HG02642 (cell line): ENCODE measurements around the gene EPS8L1.

Experiments
- ATAC-seq: cut with Tn5 transposase; IDR thresholded peaks from one replicate; pipeline ENCODE4 v1.9.1; 2021; ENCODE audit warnings: mild to moderate bottlenecking; ENCODE audit not compliant: unreplicated experiment, poor library complexity

The EPS8L1 gene

GRCh38 chr19:55112777-55113569 is 37.3 kb downstream of the EPS8L1 start:
- ATAC-seq, result no peak

DNA sequence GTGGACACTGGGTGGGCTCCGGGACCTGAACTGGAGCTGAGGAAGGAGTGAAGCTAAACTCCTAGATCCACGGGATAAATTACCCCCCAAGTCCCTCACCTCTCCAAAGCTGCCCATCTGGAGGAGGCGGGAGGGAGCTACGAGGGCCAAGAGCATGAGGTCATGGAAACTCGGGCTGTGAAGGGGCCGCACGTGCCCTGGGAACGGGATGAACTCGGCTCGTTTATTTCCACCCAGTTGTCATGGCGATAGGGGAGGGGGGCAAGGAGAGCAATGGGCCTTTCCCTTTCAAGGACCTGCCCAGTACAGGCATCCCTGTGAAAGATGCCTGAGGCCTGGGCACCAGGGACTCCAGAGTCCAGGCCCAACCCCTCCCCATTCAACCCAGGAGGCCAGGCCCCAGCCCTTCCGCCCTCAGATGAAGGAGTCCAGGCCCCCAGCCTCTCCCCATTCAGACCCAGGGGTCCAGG is 37.9 kb downstream of the EPS8L1 start:
- no peak for ATAC-seq

GRCh38 chr19:55114566-55115145 is 39.0 kb downstream of the EPS8L1 start:
- ATAC-seq, result no peak

GRCh38 chr19:55115446-55116065 is 39.9 kb downstream of the EPS8L1 start:
- no peak for ATAC-seq

GRCh38 chr19:55116232-55116858 is 40.7 kb downstream of the EPS8L1 start:
- no peak for ATAC-seq

- peak; percentile 0 for ATAC-seq
Observed at GRCh38 chr19:55116859-55117662, 41.4 kb downstream of the EPS8L1 start, which contains the start of gene PPP1R12C. TSS of gene PPP1R12C (minus strand) at chr19:55117637. CDS start at chr19:55117543, 94 bp downstream.

DNA sequence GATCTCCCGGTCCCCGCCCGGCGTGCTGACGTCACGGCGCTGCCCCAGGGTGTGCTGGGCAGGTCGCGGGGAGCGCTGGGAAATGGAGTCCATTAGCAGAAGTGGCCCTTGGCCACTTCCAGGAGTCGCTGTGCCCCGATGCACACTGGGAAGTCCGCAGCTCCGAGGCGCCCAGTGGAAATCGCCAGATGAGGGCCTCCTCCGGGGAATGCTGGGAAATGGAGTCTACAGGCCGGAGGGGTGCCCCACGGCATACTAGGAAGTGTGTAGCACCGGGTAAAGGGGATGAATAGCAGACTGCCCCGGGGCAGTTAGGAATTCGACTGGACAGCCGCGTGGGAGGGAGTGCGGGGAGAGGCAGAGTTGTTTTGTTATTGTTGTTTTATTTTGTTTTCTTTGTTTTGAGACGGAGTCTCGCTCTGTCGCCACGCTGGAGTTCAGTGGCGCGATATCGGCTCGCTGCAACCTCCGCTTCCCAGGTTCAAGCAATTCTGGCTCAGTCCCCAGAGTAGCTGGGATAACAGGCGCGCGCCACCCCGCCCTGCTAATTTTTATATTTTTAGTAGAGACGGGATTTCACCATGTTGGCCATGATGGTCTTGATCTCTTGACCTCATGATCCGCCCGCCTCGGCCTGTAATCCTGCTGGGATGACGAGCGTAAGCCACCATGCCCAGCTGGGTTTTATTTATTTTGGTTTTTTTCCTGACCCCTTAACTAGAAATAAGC is 42.2 kb downstream of the EPS8L1 start:
- ATAC-seq, result peak; percentile 91

- no peak for ATAC-seq
Observed at GRCh38 chr19:55118401-55118991, 42.8 kb downstream of the EPS8L1 start.

DNA sequence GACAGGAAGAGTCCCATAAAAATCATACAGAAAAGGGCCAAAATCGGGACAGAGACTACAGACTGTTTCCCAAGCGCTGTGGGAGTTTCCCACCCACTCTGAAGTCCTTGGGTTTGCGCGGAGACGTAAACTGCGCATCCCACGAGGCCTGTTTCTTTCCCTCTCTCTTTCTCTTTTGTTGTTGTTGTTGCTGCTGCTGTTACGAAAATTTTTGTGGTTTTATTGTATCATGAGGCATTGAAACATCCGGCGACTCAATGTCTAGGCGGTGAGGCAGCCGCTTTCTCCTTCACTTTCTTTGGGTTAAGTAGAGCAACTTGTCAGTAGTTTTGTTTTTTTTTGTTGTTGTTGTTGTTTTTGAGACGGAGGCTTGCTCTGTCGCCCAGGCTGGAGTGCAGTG is 43.4 kb downstream of the EPS8L1 start:
- ATAC-seq, result no peak

- no peak for ATAC-seq
Observed at GRCh38 chr19:55131421-55131820, 55.8 kb downstream of the EPS8L1 start.

- no peak for ATAC-seq
Observed at GRCh38 chr19:55132453-55133129, 56.9 kb downstream of the EPS8L1 start.

- no peak for ATAC-seq
Observed at GRCh38 chr19:55133639-55134444, 58.2 kb downstream of the EPS8L1 start.

DNA sequence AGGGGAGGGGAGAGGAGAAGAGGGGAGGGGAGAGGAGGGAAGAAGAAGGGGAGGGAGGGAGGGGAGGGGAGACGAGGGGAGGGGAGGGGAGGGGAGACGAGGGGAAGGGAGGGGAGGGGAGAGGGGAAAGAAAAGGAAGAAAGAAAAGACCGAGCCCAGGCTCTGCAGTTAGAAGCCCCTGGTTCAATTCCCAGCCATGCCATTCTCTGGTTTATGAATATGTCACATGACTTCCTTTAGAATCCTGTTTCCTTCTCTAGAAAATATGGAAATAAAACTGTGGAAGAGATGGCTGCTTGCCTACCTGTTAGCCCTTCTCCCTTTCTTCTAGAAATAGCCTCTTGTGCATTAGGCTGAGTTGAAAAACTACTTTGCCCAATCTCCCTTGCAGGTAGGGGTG is 59.1 kb downstream of the EPS8L1 start:
- ATAC-seq, result no peak

DNA sequence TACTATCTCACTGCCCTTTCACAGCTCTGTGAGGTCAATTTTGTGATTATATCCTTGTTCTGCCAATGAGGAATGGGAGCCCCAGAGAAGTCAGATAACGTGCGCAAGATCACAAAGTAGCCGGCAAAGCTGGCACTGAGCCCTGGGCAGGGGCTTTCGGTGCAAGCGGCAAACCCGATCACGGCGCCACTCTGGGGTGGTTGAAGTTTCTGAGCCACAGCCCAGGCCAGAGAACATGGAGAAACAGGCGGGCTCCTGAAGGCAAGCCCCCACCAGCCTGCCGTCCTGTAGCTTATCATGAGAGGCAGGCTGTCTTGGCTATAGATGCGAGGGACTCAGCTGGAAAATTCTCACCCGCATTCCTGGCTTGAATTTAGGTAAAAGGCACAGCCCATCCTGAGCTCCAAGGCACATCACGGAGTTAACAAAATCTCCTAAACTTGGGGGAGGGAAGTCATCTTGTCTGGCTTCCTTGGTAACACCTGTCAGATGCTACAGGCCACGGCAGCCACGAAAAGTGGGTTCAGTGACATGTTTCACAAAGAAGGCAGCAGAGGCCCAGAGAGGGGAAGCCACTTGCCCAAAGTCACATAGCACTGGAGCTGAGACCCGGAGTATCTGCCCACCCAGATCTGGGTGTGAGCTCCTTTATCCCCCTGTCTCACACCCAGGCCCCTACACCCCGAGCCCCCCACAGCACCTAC is 60.9 kb downstream of the EPS8L1 start:
- ATAC-seq, result no peak
